ENCODE measurements around the gene DYNC1LI2. TPM values are rescaled to one million over a fixed set of nuclear protein-coding genes. Genes with fewer than 3 reads are reported as not detected.
A peak's percentile ranks its signal among the peaks of the same experiment; 100 is the strongest.

The DYNC1LI2 gene
- total RNA-seq, 1 experiment from 2014 or later, result 94.2 TPM

GRCh38 chr16:66696669-66697630 is 54.5 kb downstream of the DYNC1LI2 start, which contains the start of gene CMTM4:
TSS of gene CMTM4 (minus strand) at chr16:66696743. CDS start at chr16:66696525, 218 bp downstream.
- no peaks in the 10 kb centered on the region; a peak in 1 of 5 replicates for H3K9me3 Mint-ChIP-seq
- peaks cover 3 to 12% (median 8%) of the 10 kb centered on the region in 3 experiments; a peak in 6 of 7 replicates for H3K36me3 Mint-ChIP-seq (ENCODE audit: insufficient read depth in 1 of 3, low read depth in 3 of 3)
- peak within 1 kb of the TSS; percentile 78 to 91 for H3K4me3 Mint-ChIP-seq
- no peak within 1 kb of the TSS for H3K4ac ChIP-seq (ENCODE audit: low read depth, low read length)
- peaks cover 2% of the 10 kb centered on the region for H3K4me1 ChIP-seq (ENCODE audit: insufficient read depth, low read length)
- H2AK5ac ChIP-seq (ENCODE audit: insufficient read length, low read length), result no peak within 1 kb of the TSS
- peaks cover 16% of the 10 kb centered on the region for H3K27me3 Mint-ChIP-seq (ENCODE audit: low read depth)
- H3K9me3 ChIP-seq (ENCODE audit: control insufficient read depth, low read depth, low read length), result no peaks in the 10 kb centered on the region
- H2AFZ ChIP-seq (ENCODE audit: low read length), result no peak within 1 kb of the TSS
- peaks cover 9% of the 10 kb centered on the region for H3K23me2 ChIP-seq (ENCODE audit: insufficient read length, low read depth, low read length, poor library complexity, severe bottlenecking)
- H2BK15ac ChIP-seq (ENCODE audit: low read depth, low read length), result no peak within 1 kb of the TSS
- no peak within 1 kb of the TSS for H3K23ac ChIP-seq (ENCODE audit: insufficient read length, low read depth, low read length)
- no peak within 1 kb of the TSS for H2BK5ac ChIP-seq (ENCODE audit: insufficient read length, low read length)
- peak; percentile 86 for DNase-seq
- H2BK12ac ChIP-seq (ENCODE audit: insufficient read length, low read depth, low read length), result no peak within 1 kb of the TSS
- peaks cover 1% of the 10 kb centered on the region; the same call in 1 of the 2 replicates for H3K79me2 ChIP-seq (ENCODE audit: insufficient read depth, low read length)
- TF ChIP-seq CTCF (conservative IDR thresholded peaks at IDR 0.05), result peak; percentile 34; the same call in 2 of the 3 replicates
- H4K8ac ChIP-seq (replicated peaks; ENCODE audit: insufficient read length, low read depth, low read length), result no peak within 1 kb of the TSS
- H3K14ac ChIP-seq (ENCODE audit: insufficient read depth, low read length), result peak within 1 kb of the TSS; percentile 59
- H3K9ac ChIP-seq (ENCODE audit: extremely low read depth, insufficient read length, low read length), result peak within 1 kb of the TSS; percentile 47
- H4K5ac ChIP-seq (ENCODE audit: insufficient read length, low read depth, low read length), result no peak within 1 kb of the TSS
- peak within 1 kb of the TSS in 2 of 3 experiments; percentile 73 to 94; a peak in 5 of 7 replicates for H3K27ac Mint-ChIP-seq
- H2BK20ac ChIP-seq (ENCODE audit: low read depth, low read length, poor library complexity, severe bottlenecking), result no peak within 1 kb of the TSS
- peak within 1 kb of the TSS; percentile 18 for H3K18ac ChIP-seq (ENCODE audit: insufficient read length, low read depth, low read length)
- no peak within 1 kb of the TSS for H3T11ph ChIP-seq (ENCODE audit: low read length)
- peaks cover 6% of the 10 kb centered on the region for H3K79me1 ChIP-seq (ENCODE audit: insufficient read depth, low read depth, low read length, poor library complexity, severe bottlenecking)
- no peaks in the 10 kb centered on the region for H4K20me1 ChIP-seq (ENCODE audit: control insufficient read depth, insufficient read depth, insufficient read length)
- WGBS (ENCODE audit: extremely low coverage, insufficient read length, low lambda C conversion rate), result no CpG with 5 or more reads among the region's 84 CpGs
- H3K56ac ChIP-seq (ENCODE audit: insufficient read length, low read depth, low read length), result no peak within 1 kb of the TSS
- no peak within 1 kb of the TSS for H4K91ac ChIP-seq (ENCODE audit: insufficient read length, low read depth, low read length)
- no peaks in the 10 kb centered on the region for H3K27me3 ChIP-seq (ENCODE audit: insufficient read depth, low read length)
- peak within 1 kb of the TSS; percentile 65 for H3K4me2 ChIP-seq (ENCODE audit: insufficient read depth, insufficient read length, low read length)
- H2BK120ac ChIP-seq (ENCODE audit: low read depth, low read length, poor library complexity, severe bottlenecking), result no peak within 1 kb of the TSS
- H3K27ac ChIP-seq (ENCODE audit: insufficient read length, low read depth, low read length), result no peak within 1 kb of the TSS
- H3K4me1 Mint-ChIP-seq, result peaks cover 35 to 43% of the 10 kb centered on the region in 2 experiments
